MV-4-11 (cell line): ENCODE results near the gene ZDHHC19.
"Not testable (repeated sequence)": the region's sequence is repeated elsewhere in the genome, so short reads cannot be mapped to it uniquely, and the experiment has no call there.

ENCODE experiments used
- DNase-seq: peaks from one replicate; lab custom pipeline; 2025; lab: John Stamatoyannopoulos, UW

Gene ZDHHC19

GRCh38 chr3:196210673-196211556 lies at the start of gene ZDHHC19:
TSS of gene ZDHHC19 (minus strand) at chr3:196211400. CDS start at chr3:196211315, 85 bp downstream.
- DNase-seq, result no peak

- DNase-seq, result no peak
Observed at GRCh38 chr3:196260784-196261183, 49.6 kb upstream of the ZDHHC19 start.

GRCh38 chr3:196255776-196256175 lies 44.6 kb upstream of the ZDHHC19 start:
- DNase-seq, result no peak

- DNase-seq, result no peak
Observed at GRCh38 chr3:196254376-196255283, 43.4 kb upstream of the ZDHHC19 start.

GRCh38 chr3:196251918-196252317 lies 40.7 kb upstream of the ZDHHC19 start:
- DNase-seq, result no peak

GRCh38 chr3:196246612-196247308 lies 35.6 kb upstream of the ZDHHC19 start:
- peak; percentile 99 for DNase-seq

- not testable (repeated sequence) for DNase-seq
Observed at GRCh38 chr3:196244166-196244565, 33.0 kb upstream of the ZDHHC19 start.

GRCh38 chr3:196241704-196242103 lies 30.5 kb upstream of the ZDHHC19 start:
- DNase-seq, result no peak

- no peak for DNase-seq
Observed at GRCh38 chr3:196240424-196240823, 29.2 kb upstream of the ZDHHC19 start.

GRCh38 chr3:196238612-196239560 lies 27.7 kb upstream of the ZDHHC19 start:
- DNase-seq, result no peak

- no peak for DNase-seq
Observed at GRCh38 chr3:196237203-196237602, 26.0 kb upstream of the ZDHHC19 start.

- no peak for DNase-seq
Observed at GRCh38 chr3:196236223-196236622, 25.0 kb upstream of the ZDHHC19 start.

- peak; percentile 56 for DNase-seq
Observed at GRCh38 chr3:196235452-196236122, 24.4 kb upstream of the ZDHHC19 start.

- no peak for DNase-seq
Observed at GRCh38 chr3:196232882-196233251, 21.7 kb upstream of the ZDHHC19 start.

GRCh38 chr3:196232154-196232881 lies 21.1 kb upstream of the ZDHHC19 start:
- DNase-seq, result peak; percentile 82

GRCh38 chr3:196227629-196228493 lies 16.7 kb upstream of the ZDHHC19 start:
- no peak for DNase-seq

GRCh38 chr3:196227121-196227561 lies 15.9 kb upstream of the ZDHHC19 start:
- DNase-seq, result no peak

- no peak for DNase-seq
Observed at GRCh38 chr3:196225763-196226364, 14.7 kb upstream of the ZDHHC19 start.
